GM12875 (cell line): ENCODE measurements around the gene LPP.

Source experiments
- H3K4me3 ChIP-seq: one replicate; pipeline ENCODE4 v1.5.1; 2011; ENCODE audit warnings: low read depth, low read length, control low read depth
- CTCF ChIP-seq: IDR thresholded peaks from 2 replicates; pipeline ENCODE4 v1.5.1; 2011; ENCODE audit warnings: low read depth, mild to moderate bottlenecking, control low read depth, inconsistent platforms, low read length, moderate library complexity, borderline replicate concordance; ENCODE audit not compliant: insufficient read depth

LPP gene

GRCh38 chr3:188394623-188395022, 240.7 kb downstream of the LPP start:
- no peak overlapping the region for H3K4me3 ChIP-seq
- no peak for TF ChIP-seq CTCF

GRCh38 chr3:188396251-188396650, 242.3 kb downstream of the LPP start:
- no peak for TF ChIP-seq CTCF
- H3K4me3 ChIP-seq = no peak overlapping the region

- TF ChIP-seq CTCF = no peak
- H3K4me3 ChIP-seq = no peak overlapping the region
Observed at GRCh38 chr3:188396900-188397299, 242.9 kb downstream of the LPP start.

- H3K4me3 ChIP-seq = no peak overlapping the region
- no peak for TF ChIP-seq CTCF
Observed at GRCh38 chr3:188397766-188398705, 244.1 kb downstream of the LPP start.

GRCh38 chr3:188400494-188401243, 246.7 kb downstream of the LPP start:
- TF ChIP-seq CTCF = no peak
- H3K4me3 ChIP-seq = no peak overlapping the region

- TF ChIP-seq CTCF = no peak
- H3K4me3 ChIP-seq = no peak overlapping the region
Observed at GRCh38 chr3:188401244-188401993, 247.5 kb downstream of the LPP start.
